Measurements from ENCODE around the gene TEX2.

GRCh38 chr17:64185101-64185500, 78.0 kb downstream of the TEX2 start:
- TF ChIP-seq POLR2A (IDR thresholded peaks at IDR 0.05) = no peak
- TF ChIP-seq CTCF (IDR thresholded peaks at IDR 0.05) = no peak
- TF ChIP-seq EP300 (IDR thresholded peaks at IDR 0.05) = no peak
